GM10847 (cell line): ENCODE data around the gene KY.

Experiments used
- POLR2A ChIP-seq: IDR thresholded peaks from 2 replicates; pipeline ENCODE4 v1.6.1; 2011; ENCODE audit not compliant: insufficient read length; ENCODE audit errors: extremely low read depth

Gene KY

DNA sequence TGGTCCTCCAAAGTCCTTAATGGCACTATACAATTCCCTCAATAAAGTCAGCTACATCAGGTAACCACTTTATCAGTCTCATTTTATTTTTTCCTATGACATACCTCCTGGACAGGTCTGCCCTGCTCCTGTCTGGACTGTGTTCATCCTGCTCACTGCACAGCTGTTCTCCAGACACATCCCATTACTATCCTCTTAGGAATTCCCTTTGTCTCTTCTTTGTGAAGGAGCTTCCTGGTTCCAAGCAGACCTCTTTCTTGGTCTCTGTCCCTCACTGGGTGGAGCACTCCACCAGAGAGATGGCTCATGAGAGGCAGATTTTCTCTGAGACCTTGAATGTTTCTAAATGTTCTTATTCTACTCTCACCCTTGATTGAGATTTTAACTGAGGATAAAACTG, 60.1 kb downstream of the KY start:
- TF ChIP-seq POLR2A = no peak

DNA sequence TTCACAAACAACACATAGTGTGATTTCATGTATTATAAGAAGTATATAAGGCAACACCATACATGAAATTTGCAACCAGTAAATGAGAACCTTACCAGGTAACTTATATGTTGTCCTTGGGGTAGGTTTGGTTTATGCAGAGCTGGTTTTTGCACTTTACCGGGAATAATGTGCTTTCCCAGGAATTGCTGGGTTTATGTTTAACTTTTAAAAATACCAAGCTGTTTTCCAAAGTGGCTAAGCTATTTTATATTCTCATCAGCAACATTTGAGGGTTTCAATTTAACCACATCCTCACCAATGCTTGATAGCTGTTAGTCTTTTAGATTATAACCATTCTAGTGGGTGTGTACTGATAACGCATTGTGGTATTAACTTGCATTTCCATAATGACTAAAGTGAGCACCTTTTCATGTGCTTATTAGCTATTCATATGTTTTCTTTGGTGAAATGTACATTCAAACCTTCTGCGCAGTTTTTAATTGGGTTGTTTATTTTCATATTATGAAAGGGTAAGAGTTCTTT, 71.6 kb downstream of the KY start:
- TF ChIP-seq POLR2A = no peak

DNA sequence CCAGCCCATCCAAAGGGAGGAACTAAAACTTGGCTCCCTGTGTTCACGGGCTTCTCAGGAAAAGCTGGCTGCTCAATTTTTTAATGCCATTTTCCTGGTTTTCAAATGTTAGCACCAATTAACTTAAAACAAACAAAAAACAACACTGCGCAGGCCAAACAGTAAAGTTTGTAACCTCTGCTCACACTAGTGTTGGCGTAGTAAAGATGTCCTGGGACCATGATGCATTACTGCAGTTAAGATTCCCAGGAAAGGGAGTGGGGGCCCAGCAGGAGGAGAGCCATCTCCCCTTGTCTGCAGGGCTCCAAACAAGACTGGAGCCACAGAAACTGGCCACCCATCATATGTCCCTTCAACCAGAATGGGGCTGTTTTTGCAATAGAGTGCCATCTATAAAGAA, 74.0 kb downstream of the KY start:
- no peak for TF ChIP-seq POLR2A

DNA sequence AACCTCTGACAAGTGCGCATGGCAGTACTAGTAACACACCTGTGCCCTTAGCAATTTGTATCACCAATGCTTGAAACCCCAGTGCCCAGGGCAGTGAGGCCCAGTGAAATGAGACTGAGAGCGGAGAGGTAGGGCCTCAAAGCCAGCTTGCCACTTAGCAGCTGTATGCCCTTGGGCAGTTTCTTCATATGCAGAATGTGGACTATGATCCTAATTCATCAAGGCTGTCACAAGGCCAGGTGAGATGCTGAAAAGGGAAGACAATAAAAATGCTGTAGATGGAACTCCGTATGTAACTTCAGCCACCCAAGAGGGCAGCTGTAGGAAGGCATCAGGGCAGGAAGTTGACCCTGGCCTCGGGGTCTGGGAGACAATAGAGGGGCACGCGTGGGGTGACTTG, 74.4 kb downstream of the KY start:
- TF ChIP-seq POLR2A = no peak

DNA sequence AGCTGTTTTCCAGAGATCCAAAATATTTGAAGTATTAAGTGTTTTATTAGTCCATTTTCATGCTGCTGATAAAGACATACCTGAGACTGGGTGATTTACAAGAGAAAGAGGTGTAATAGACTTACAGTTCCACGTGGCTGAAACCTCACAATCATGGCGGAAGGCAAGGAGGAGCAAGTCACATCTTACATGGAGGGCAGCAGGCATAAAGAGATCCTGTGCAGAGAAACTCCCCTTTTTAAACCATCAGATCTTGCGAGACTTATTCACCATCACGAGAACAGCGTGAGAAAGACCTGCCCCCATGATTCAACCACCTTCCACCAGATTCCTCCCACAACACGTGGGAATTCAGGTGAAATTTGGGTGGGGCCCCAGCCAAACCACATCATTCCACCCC, 82.0 kb downstream of the KY start:
- TF ChIP-seq POLR2A = no peak

DNA sequence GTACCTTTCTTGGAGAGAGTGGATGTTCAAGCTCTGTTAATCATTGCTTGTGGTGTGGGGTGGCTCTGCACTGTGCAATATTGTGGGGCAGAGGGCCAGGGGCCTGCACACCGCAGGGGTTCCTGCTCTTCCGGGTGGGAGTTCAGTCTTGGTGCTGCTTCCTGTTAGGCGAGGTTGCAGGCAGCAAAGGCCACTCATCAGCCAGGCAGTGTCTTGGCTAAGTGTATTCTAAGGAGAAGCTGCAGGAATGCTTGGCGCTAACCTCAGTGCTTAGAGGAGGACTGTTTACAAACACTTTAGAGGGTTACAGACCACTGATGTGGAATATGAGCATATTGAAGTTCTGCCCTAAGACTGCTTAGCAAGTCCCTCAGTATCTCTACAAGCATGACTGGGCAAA, 83.2 kb downstream of the KY start:
- no peak for TF ChIP-seq POLR2A

DNA sequence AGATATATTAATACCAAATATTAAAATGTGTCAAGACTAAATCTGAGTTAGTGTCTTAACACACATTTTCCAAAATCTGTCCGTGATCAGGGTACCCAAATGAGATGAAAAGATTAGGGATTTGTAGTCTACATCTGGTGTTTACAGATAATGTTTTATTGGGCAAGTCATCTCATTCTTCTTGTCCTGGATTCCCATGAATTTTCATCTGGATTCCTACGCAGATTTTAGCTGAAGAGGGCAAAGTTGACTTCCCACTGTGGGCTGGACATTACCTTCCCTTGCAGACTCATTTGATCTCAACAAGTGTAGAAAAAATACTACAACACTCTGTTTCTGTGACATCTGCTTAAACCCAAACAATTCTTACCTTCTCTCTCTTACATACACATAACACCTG, 85.8 kb downstream of the KY start:
- TF ChIP-seq POLR2A = no peak

DNA sequence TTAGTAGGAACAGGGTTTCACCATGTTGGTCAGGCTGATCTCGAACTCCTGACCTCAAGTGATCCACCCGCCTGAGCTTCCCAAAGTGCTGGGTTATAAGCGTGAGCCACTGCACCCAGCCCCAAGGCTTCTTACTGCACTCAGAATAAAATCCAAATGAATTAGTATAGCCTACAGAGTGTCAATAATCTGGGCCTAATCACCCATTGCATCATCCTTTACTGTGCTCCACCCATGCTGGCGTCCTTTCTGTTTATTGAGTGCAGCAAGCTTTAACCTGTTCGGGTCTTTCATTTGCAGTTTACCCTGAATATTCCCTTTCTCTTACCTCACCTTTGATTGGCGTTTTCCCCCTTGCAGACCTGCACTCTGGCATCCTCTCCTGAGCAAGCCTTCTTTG, 87.2 kb downstream of the KY start:
- no peak for TF ChIP-seq POLR2A

DNA sequence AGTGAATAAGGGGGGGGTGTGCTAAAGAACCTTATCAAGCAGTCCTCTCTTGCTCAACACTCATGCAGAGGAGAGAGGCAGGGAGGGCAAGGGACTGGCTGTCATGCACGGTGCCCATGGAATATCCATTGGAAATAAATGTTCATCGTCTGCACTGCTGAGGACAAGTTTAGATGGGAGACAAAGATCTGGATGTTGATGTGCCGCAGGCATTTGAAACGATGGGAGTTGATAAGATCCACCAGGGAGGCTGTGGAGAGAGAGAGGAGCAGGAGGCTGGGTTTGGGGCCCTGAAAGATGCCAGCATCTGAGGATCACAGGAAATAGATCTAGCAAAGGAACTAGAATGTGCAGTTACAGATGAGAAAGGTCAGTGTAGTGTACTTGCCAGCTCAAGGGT, 88.8 kb downstream of the KY start:
- TF ChIP-seq POLR2A = no peak

DNA sequence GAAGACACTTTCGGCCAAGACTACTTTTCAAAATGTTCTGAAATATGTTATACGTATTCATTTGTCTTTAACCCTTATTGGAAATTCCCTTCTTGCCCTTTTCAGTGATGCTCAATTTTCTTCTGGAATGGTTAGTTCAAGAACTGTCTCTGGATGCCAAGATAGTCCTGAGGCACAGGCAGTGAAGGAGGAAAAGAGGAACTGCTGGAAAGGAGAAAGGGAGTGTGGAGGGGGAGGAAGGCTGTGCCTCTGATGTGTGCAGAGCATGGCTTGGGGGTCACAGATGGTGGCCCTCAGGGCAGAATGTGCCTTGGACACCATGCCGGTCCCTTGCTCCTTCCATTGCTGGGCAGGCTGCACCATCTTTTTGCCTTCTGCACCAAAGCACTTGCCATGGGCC, 91.2 kb downstream of the KY start:
- TF ChIP-seq POLR2A = no peak
